ENCODE data around the gene GAK. TPM values are rescaled to one million over a fixed set of nuclear protein-coding genes. Genes with fewer than 3 reads are reported as not detected.

GAK gene
- total RNA-seq, 6 experiments from 2014 or later = 53.2 to 85.0 (median 64.5) TPM

- peaks cover 0 to 29% (median 2%) of the 10 kb centered on the region in 4 donors for H3K36me3 ChIP-seq
- no peaks in the 10 kb centered on the region for H3K9me3 ChIP-seq
- no peak overlapping the region for H3K4me3 ChIP-seq
- DNase-seq (no peak), ATAC-seq (peak in 2 of 4 donors; percentile 10 to 14)
- no peak overlapping the region for H3K27ac ChIP-seq
- no peaks in the 10 kb centered on the region for H3K4me1 ChIP-seq
- intact Hi-C loops (cut with DNase I) = loop anchor here in 1 of 2 donors (5.0 kb wide), 1 partner anchor 261 kb away; no protein-coding TSS in a partner anchor
- no peak for TF ChIP-seq POLR2A (IDR thresholded peaks at IDR 0.05)
- TF ChIP-seq CTCF (IDR thresholded peaks at IDR 0.05) = peak in 2 of 4 donors; percentile 7 to 28
- 93% methylated on average over 3 of the region's 10 CpGs for WGBS (ENCODE audit: insufficient coverage, low coverage, low lambda C conversion rate, missing lambda C conversion rate)
- H3K27me3 ChIP-seq = no peaks in the 10 kb centered on the region
Observed at GRCh38 chr4:891747-892146, 40.4 kb downstream of the GAK start.

- WGBS (ENCODE audit: insufficient coverage, low coverage, low lambda C conversion rate, missing lambda C conversion rate) = no CpG with 5 or more reads among the region's 22 CpGs
- Histone ChIP-seq H3K4me3 (no peak overlapping the region), H3K27ac (no peak overlapping the region), H3K9me3 (no peaks in the 10 kb centered on the region), H3K4me1 (no peaks in the 10 kb centered on the region), H3K36me3 (peaks cover 0 to 20% (median 0%) of the 10 kb centered on the region in 4 donors), H3K27me3 (no peaks in the 10 kb centered on the region)
- DNase-seq (no peak), ATAC-seq (no peak)
- TF ChIP-seq POLR2A (IDR thresholded peaks at IDR 0.05) (no peak), CTCF (IDR thresholded peaks at IDR 0.05) (no peak)
- intact Hi-C loops (cut with DNase I) = loop anchor here in 1 of 2 donors (5.0 kb wide), 1 partner anchor 262 kb away; no protein-coding TSS in a partner anchor
Observed at GRCh38 chr4:890036-890695, 42.0 kb downstream of the GAK start.

- TF ChIP-seq POLR2A (IDR thresholded peaks at IDR 0.05) = no peak
- TF ChIP-seq CTCF (IDR thresholded peaks at IDR 0.05) = no peak
- H3K36me3 ChIP-seq = peaks cover 0 to 17% (median 0%) of the 10 kb centered on the region in 4 donors
- whole genome bisulfite sequencing (ENCODE audit: insufficient coverage, low coverage, low lambda C conversion rate, missing lambda C conversion rate) = no CpG with 5 or more reads among the region's 16 CpGs
- peak in 1 of 4 donors; percentile 3 for ATAC-seq
- H3K27me3 ChIP-seq = no peaks in the 10 kb centered on the region
- H3K4me1 ChIP-seq = no peaks in the 10 kb centered on the region
- no peak overlapping the region for H3K4me3 ChIP-seq
- intact Hi-C loops (cut with DNase I) = no loop called here
- H3K9me3 ChIP-seq = no peaks in the 10 kb centered on the region
- no peak overlapping the region for H3K27ac ChIP-seq
- no peak for DNase-seq
Observed at GRCh38 chr4:889516-889915, 42.6 kb downstream of the GAK start.

- WGBS (ENCODE audit: insufficient coverage, low coverage, low lambda C conversion rate, missing lambda C conversion rate) = 71% methylated on average over 3 of the region's 23 CpGs
- intact Hi-C loops (cut with DNase I) = no loop called here
- TF ChIP-seq POLR2A (IDR thresholded peaks at IDR 0.05) = no peak
- TF ChIP-seq CTCF (IDR thresholded peaks at IDR 0.05) = no peak
- Histone ChIP-seq H3K4me1 (no peaks in the 10 kb centered on the region), H3K4me3 (no peak overlapping the region), H3K27ac (no peak overlapping the region), H3K36me3 (peaks cover 0 to 32% (median 0%) of the 10 kb centered on the region in 4 donors), H3K9me3 (no peaks in the 10 kb centered on the region), H3K27me3 (no peaks in the 10 kb centered on the region)
- no peak for DNase-seq
- ATAC-seq = no peak
Observed at GRCh38 chr4:888029-888428, 44.1 kb downstream of the GAK start.

All from right lobe of liver (tissue), 6 donors.